ENCODE measurements around the gene WNT8B. TPM values are rescaled to one million over a fixed set of nuclear protein-coding genes. Genes with fewer than 3 reads are reported as not detected.

WNT8B gene
- total RNA-seq, 1 donor from 2014 or later, result not detected

GRCh38 chr10:100482181-100482833, 19.5 kb downstream of the WNT8B start:
- H3K36me3 ChIP-seq, result peaks cover 0 to 8% of the 10 kb centered on the region in 2 donors
- H3K27me3 ChIP-seq, result no peaks in the 10 kb centered on the region
- no peak overlapping the region for H3K27ac ChIP-seq
- TF ChIP-seq POLR2A (IDR thresholded peaks at IDR 0.05) (no peak), POLR2AphosphoS5 (IDR thresholded peaks at IDR 0.05; ENCODE audit: insufficient read depth in 1 of 2, low read depth in 1 of 2) (no peak)
- TF ChIP-seq, protein P1, sequence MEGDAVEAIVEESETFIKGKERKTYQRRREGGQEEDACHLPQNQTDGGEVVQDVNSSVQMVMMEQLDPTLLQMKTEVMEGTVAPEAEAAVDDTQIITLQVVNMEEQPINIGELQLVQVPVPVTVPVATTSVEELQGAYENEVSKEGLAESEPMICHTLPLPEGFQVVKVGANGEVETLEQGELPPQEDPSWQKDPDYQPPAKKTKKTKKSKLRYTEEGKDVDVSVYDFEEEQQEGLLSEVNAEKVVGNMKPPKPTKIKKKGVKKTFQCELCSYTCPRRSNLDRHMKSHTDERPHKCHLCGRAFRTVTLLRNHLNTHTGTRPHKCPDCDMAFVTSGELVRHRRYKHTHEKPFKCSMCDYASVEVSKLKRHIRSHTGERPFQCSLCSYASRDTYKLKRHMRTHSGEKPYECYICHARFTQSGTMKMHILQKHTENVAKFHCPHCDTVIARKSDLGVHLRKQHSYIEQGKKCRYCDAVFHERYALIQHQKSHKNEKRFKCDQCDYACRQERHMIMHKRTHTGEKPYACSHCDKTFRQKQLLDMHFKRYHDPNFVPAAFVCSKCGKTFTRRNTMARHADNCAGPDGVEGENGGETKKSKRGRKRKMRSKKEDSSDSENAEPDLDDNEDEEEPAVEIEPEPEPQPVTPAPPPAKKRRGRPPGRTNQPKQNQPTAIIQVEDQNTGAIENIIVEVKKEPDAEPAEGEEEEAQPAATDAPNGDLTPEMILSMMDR (IDR thresholded peaks at IDR 0.05), result peak in 2 of 3 experiments; percentile 34 to 73
- H3K9me3 ChIP-seq, result no peaks in the 10 kb centered on the region
- DNase-seq (ENCODE audit: extremely low spot score in 2 of 2), result no peak
- peak overlapping the region; percentile 39 to 44 for H3K4me3 ChIP-seq
- intact Hi-C loops (cut with DNase I), result no loop called here
- H3K4me1 ChIP-seq, result peaks cover 17% of the 10 kb centered on the region

- peak overlapping the region in 1 of 2 donors; percentile 39 for H3K4me3 ChIP-seq
- no peaks in the 10 kb centered on the region for H3K27me3 ChIP-seq
- no peak for DNase-seq (ENCODE audit: extremely low spot score in 2 of 2)
- TF ChIP-seq POLR2A (IDR thresholded peaks at IDR 0.05) (no peak), POLR2AphosphoS5 (IDR thresholded peaks at IDR 0.05; ENCODE audit: insufficient read depth in 1 of 2, low read depth in 1 of 2) (no peak)
- TF ChIP-seq, protein P1 (IDR thresholded peaks at IDR 0.05), result no peak
- no peak overlapping the region for H3K27ac ChIP-seq
- no peaks in the 10 kb centered on the region for H3K9me3 ChIP-seq
- intact Hi-C loops (cut with DNase I), result no loop called here
- H3K36me3 ChIP-seq, result peaks cover 0 to 13% of the 10 kb centered on the region in 2 donors
- peaks cover 17% of the 10 kb centered on the region for H3K4me1 ChIP-seq
Measured at GRCh38 chr10:100482834-100483185, 20.0 kb downstream of the WNT8B start.

DNA sequence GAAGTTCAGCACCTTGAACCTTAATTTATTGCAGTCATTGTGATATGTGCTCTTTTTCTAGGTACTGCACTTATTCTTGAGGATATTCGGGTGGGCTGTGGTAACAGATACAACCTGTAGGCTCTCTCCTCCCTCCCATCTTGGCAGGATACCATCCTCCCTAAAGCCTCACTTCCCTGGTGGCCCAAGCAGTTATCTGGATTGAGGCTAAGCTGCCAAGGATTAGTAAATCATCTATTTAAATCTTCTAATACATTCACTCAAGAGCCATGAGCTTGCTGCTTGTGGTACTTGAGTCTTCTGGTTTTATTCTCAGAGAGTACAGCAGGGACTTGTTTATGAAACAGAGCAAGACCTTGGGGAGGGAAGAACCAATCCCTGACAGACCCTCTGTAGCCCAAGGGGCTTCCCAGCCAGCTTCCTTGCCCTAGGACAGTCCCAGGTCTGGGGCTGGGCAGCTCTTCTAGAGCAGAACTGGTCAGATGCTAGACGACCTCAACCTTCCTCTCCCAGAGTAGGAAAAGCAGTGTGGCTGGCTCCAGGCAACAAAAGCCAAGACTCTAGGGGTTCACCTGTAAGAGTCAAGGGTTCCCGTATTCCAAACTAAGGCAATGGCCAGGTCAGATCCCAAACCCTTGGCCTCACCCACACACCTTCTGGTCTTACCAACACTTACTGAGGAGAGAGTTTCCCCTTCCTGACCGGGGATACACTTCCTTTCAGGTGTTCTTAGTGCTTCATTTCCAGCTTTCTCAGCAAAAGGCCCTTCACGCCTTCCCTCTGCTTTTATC, 21.3 kb downstream of the WNT8B start:
- no peak overlapping the region for H3K4me3 ChIP-seq
- no peaks in the 10 kb centered on the region for H3K9me3 ChIP-seq
- intact Hi-C loops (cut with DNase I), result no loop called here
- TF ChIP-seq POLR2AphosphoS5 (IDR thresholded peaks at IDR 0.05; ENCODE audit: insufficient read depth in 1 of 2, low read depth in 1 of 2) (no peak), POLR2A (IDR thresholded peaks at IDR 0.05) (no peak)
- TF ChIP-seq, protein P1 (IDR thresholded peaks at IDR 0.05), result no peak
- H3K4me1 ChIP-seq, result peaks cover 17% of the 10 kb centered on the region
- no peak for DNase-seq (ENCODE audit: extremely low spot score in 2 of 2)
- peaks cover 0 to 24% of the 10 kb centered on the region in 2 donors for H3K36me3 ChIP-seq
- H3K27me3 ChIP-seq, result no peaks in the 10 kb centered on the region
- no peak overlapping the region for H3K27ac ChIP-seq

GRCh38 chr10:100485366-100485765, 22.6 kb downstream of the WNT8B start:
- Histone ChIP-seq H3K9me3 (no peaks in the 10 kb centered on the region), H3K27me3 (no peaks in the 10 kb centered on the region), H3K27ac (no peak overlapping the region), H3K36me3 (peaks cover 0 to 28% of the 10 kb centered on the region in 2 donors), H3K4me1 (peaks cover 17% of the 10 kb centered on the region), H3K4me3 (no peak overlapping the region)
- no peak for DNase-seq (ENCODE audit: extremely low spot score in 2 of 2)
- intact Hi-C loops (cut with DNase I), result no loop called here
- TF ChIP-seq, protein P1 (IDR thresholded peaks at IDR 0.05), result no peak
- TF ChIP-seq POLR2AphosphoS5 (IDR thresholded peaks at IDR 0.05; ENCODE audit: insufficient read depth in 1 of 2, low read depth in 1 of 2), result no peak
- no peak for TF ChIP-seq POLR2A (IDR thresholded peaks at IDR 0.05)
